ENCODE results near the gene MBP.

GRCh38 chr18:77141401-77142118 lies 9.0 kb upstream of the MBP start:
- TF ChIP-seq, protein P1, sequence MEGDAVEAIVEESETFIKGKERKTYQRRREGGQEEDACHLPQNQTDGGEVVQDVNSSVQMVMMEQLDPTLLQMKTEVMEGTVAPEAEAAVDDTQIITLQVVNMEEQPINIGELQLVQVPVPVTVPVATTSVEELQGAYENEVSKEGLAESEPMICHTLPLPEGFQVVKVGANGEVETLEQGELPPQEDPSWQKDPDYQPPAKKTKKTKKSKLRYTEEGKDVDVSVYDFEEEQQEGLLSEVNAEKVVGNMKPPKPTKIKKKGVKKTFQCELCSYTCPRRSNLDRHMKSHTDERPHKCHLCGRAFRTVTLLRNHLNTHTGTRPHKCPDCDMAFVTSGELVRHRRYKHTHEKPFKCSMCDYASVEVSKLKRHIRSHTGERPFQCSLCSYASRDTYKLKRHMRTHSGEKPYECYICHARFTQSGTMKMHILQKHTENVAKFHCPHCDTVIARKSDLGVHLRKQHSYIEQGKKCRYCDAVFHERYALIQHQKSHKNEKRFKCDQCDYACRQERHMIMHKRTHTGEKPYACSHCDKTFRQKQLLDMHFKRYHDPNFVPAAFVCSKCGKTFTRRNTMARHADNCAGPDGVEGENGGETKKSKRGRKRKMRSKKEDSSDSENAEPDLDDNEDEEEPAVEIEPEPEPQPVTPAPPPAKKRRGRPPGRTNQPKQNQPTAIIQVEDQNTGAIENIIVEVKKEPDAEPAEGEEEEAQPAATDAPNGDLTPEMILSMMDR (IDR thresholded peaks at IDR 0.05 in 8 of 11, conservative IDR thresholded peaks at IDR 0.05 in 3 of 11), result peak in 4 of 11 experiments; percentile 23 to 38 (median 34)
- TF ChIP-seq POLR2AphosphoS5 (IDR thresholded peaks at IDR 0.05) (no peak), POLR2A (IDR thresholded peaks at IDR 0.05) (no peak)

Data from spleen (tissue), 7 donors.